H1 (cell line): ENCODE measurements around the gene ANKRD60. TPM values are rescaled to one million over a fixed set of nuclear protein-coding genes. Genes with fewer than 3 reads are reported as not detected.

Experiments used
- CTCF ChIA-PET: fragments of 300-600 bp; sonication (Branson Sonifier 250); formaldehyde crosslinking; loops from one replicate; lab custom pipeline; 2021; ENCODE audit not compliant: partially characterized antibody; lab: Charles Lee
- POLR2A ChIA-PET: fragments of 300-600 bp; sonication (Branson Sonifier 250); formaldehyde crosslinking; loops from one replicate; lab custom pipeline; 2021; ENCODE audit warnings: inconsistent platforms; ENCODE audit not compliant: partially characterized antibody; lab: Charles Lee
- DNase-seq, 2 experiments: peaks; one replicate each; pipeline versions ENCODE4 v3.0.0 to v3.0.0-alpha.2; 2010 to 2022; ENCODE audit warnings: low spot score in 2 of 2, low read depth in 1 of 2, mixed read lengths in 1 of 2
- FAIRE-seq: peaks from 2 replicates; lab custom pipeline; 2011; peaks lifted over from hg19 to GRCh38; lab: Jason Lieb, UNC
- H2AFZ ChIP-seq: 2 replicates; pipeline ENCODE4 v1.8.1; 2012; ENCODE audit warnings: low read length, inconsistent platforms
- H2AK5ac ChIP-seq: 2 replicates; pipeline ENCODE4 v1.6.1; 2013; ENCODE audit warnings: low read depth, low read length
- H2BK120ac ChIP-seq: replicated peaks from 2 replicates; pipeline ENCODE3; 2013; ENCODE audit warnings: low read depth, low read length, inconsistent platforms
- H2BK12ac ChIP-seq: 2 replicates; pipeline ENCODE4 v1.6.1; 2013; ENCODE audit warnings: low read depth, low read length
- H2BK15ac ChIP-seq: 2 replicates; pipeline ENCODE4 v1.6.1; 2013; ENCODE audit warnings: low read length
- H2BK20ac ChIP-seq: 2 replicates; pipeline ENCODE4 v1.6.1; 2013; ENCODE audit warnings: low read length
- H2BK5ac ChIP-seq: 2 replicates; pipeline ENCODE4 v1.6.1; 2013; ENCODE audit warnings: low read depth, low read length
- H3K14ac ChIP-seq: 2 replicates; pipeline ENCODE4 v1.6.1; 2013; ENCODE audit warnings: inconsistent platforms; ENCODE audit not compliant: insufficient read length
- H3K18ac ChIP-seq: 2 replicates; pipeline ENCODE4 v1.6.1; 2013; ENCODE audit warnings: low read length; ENCODE audit errors: extremely low read depth
- H3K23ac ChIP-seq: 2 replicates; pipeline ENCODE4 v1.6.1; 2013; ENCODE audit warnings: inconsistent platforms; ENCODE audit not compliant: insufficient read length
- H3K23me2 ChIP-seq: 2 replicates; pipeline ENCODE4 v1.6.1; 2013; ENCODE audit warnings: low read depth, low read length
- H3K27ac ChIP-seq: 2 replicates; pipeline ENCODE4 v1.6.1; 2011; ENCODE audit warnings: low read depth, low read length, inconsistent platforms
- H3K27me3 ChIP-seq, 4 experiments: replicated peaks in 1 of 4; 1 replicate in 1 of 4; 2 replicates in 3 of 4; pipeline versions ENCODE4 v1.6.1 to v1.8.1; 2011 to 2013; ENCODE audit warnings: low read length in 3 of 4, mild to moderate bottlenecking in 3 of 4, inconsistent platforms in 2 of 4, mixed read lengths in 2 of 4, moderate library complexity in 1 of 4; ENCODE audit not compliant: control insufficient read depth in 3 of 4, insufficient read depth in 3 of 4; ENCODE audit errors: extremely low read depth in 1 of 4
- H3K36me3 ChIP-seq, 4 experiments: 2 replicates each; pipeline versions ENCODE4 v1.6.1 to v1.8.1; 2011 to 2013; ENCODE audit warnings: mild to moderate bottlenecking in 4 of 4, low read length in 3 of 4, moderate library complexity in 2 of 4, control low read depth in 1 of 4, inconsistent platforms in 1 of 4; ENCODE audit not compliant: insufficient read depth in 4 of 4, control insufficient read depth in 2 of 4
- H3K4ac ChIP-seq: replicated peaks from 2 replicates; pipeline ENCODE3; 2013; ENCODE audit warnings: low read length, low read depth, mixed read lengths, inconsistent platforms; ENCODE audit not compliant: insufficient read length
- H3K4me1 ChIP-seq, 4 experiments: replicated peaks in 1 of 4; 1 replicate in 1 of 4; 2 replicates in 3 of 4; pipeline versions ENCODE4 v1.6.1 to v1.8.1; 2011 to 2013; ENCODE audit warnings: low read length in 3 of 4, inconsistent platforms in 2 of 4, mixed read lengths in 1 of 4; ENCODE audit not compliant: insufficient read depth in 4 of 4, control insufficient read depth in 3 of 4
- H3K4me2 ChIP-seq, 2 experiments: 2 replicates each; pipeline versions ENCODE4 v1.6.1 to v1.8.1; 2011 to 2013; ENCODE audit warnings: low read depth in 2 of 2, low read length in 2 of 2, control low read depth in 1 of 2, inconsistent platforms in 1 of 2, mild to moderate bottlenecking in 1 of 2; ENCODE audit not compliant: insufficient read depth in 1 of 2
- H3K4me3 ChIP-seq, 4 experiments: fragments of 200-600, 300-600 bp in 1 of 4; sonication (generic), shearing (Covaris generic), sonication (Bioruptor Twin) in 1 of 4; 2 replicates each; pipeline versions ENCODE4 v1.5.1 to v1.8.1; 2011 to 2016; ENCODE audit warnings: low read length in 4 of 4, low read depth in 3 of 4, control low read depth in 2 of 4, inconsistent platforms in 2 of 4, mild to moderate bottlenecking in 2 of 4, mixed read lengths in 1 of 4, moderate library complexity in 1 of 4; ENCODE audit not compliant: insufficient read depth in 2 of 4; ENCODE audit errors: extremely low read depth in 1 of 4
- H3K56ac ChIP-seq: replicated peaks from 2 replicates; pipeline ENCODE3; 2013; ENCODE audit warnings: low read depth, mild to moderate bottlenecking, mixed read lengths, low read length, inconsistent platforms; ENCODE audit not compliant: insufficient read length
- H3K79me1 ChIP-seq: 2 replicates; pipeline ENCODE4 v1.6.1; 2013; ENCODE audit warnings: low read depth, low read length, control low read depth
- H3K79me2 ChIP-seq, 2 experiments: 2 replicates each; pipeline versions ENCODE4 v1.6.1 to v1.8.1; 2012 to 2013; ENCODE audit warnings: low read length in 2 of 2, mild to moderate bottlenecking in 2 of 2, inconsistent platforms in 1 of 2; ENCODE audit not compliant: insufficient read depth in 2 of 2, control insufficient read depth in 1 of 2
- H3K9ac ChIP-seq, 4 experiments: replicated peaks in 1 of 4; 1 replicate in 1 of 4; 2 replicates in 3 of 4; pipeline versions ENCODE4 v1.6.1 to v1.8.1; 2011 to 2013; ENCODE audit warnings: low read depth in 3 of 4, low read length in 3 of 4, control low read depth in 2 of 4, mild to moderate bottlenecking in 2 of 4, moderate library complexity in 2 of 4, inconsistent platforms in 1 of 4; ENCODE audit errors: extremely low read depth in 1 of 4
- H3K9me3 ChIP-seq, 2 experiments: 2 replicates each; pipeline versions ENCODE4 v1.6.1 to v1.8.1; 2012 to 2013; ENCODE audit warnings: mild to moderate bottlenecking in 2 of 2, moderate library complexity in 2 of 2, control low read depth in 1 of 2, inconsistent platforms in 1 of 2, low read depth in 1 of 2, low read length in 1 of 2, mixed read lengths in 1 of 2; ENCODE audit not compliant: insufficient read depth in 2 of 2
- H4K20me1 ChIP-seq, 2 experiments: replicated peaks in 1 of 2; 2 replicates each; pipeline versions ENCODE3 to v1.8.1; 2011 to 2013; ENCODE audit warnings: inconsistent platforms in 2 of 2, low read length in 2 of 2, mild to moderate bottlenecking in 1 of 2; ENCODE audit not compliant: insufficient read depth in 2 of 2, control insufficient read depth in 1 of 2
- H4K5ac ChIP-seq: 2 replicates; pipeline ENCODE4 v1.6.1; 2013; ENCODE audit warnings: low read length, low read depth, mixed read lengths, inconsistent platforms; ENCODE audit not compliant: insufficient read length
- H4K8ac ChIP-seq: 2 replicates; pipeline ENCODE4 v1.8.0; 2013; ENCODE audit warnings: mild to moderate bottlenecking, moderate library complexity, low read length, inconsistent platforms; ENCODE audit not compliant: insufficient read depth; ENCODE audit errors: extremely low read depth
- H4K91ac ChIP-seq: replicated peaks from 2 replicates; pipeline ENCODE3; 2013; ENCODE audit warnings: low read length, mixed read lengths, inconsistent platforms; ENCODE audit not compliant: insufficient read length
- BRCA1 ChIP-seq: IDR thresholded peaks from 2 replicates; pipeline ENCODE4 v1.6.1; 2012; ENCODE audit warnings: low read depth, low read length, improper control_type of control experiment
- CEBPB ChIP-seq: IDR thresholded peaks from 2 replicates; pipeline ENCODE4 v1.6.1; 2012; ENCODE audit warnings: low read depth, low read length
- PHF8 ChIP-seq: fragments of 200-600 bp; sonication (generic); conservative IDR thresholded peaks from 2 replicates; pipeline ENCODE4 v1.7.1; 2012; ENCODE audit warnings: low read depth, mild to moderate bottlenecking, inconsistent platforms, low read length, moderate library complexity
- POLR2AphosphoS5 ChIP-seq: IDR thresholded peaks from 2 replicates; pipeline ENCODE4 v1.6.1; 2011; ENCODE audit warnings: low read depth, low read length
- RAD21 ChIP-seq, 2 experiments: IDR thresholded peaks in 1 of 2; conservative IDR thresholded peaks in 1 of 2; 2 replicates each; pipeline ENCODE4 v1.6.1; 2011; ENCODE audit warnings: low read depth in 2 of 2, low read length in 2 of 2, improper control_type of control experiment in 1 of 2, inconsistent platforms in 1 of 2, mild to moderate bottlenecking in 1 of 2, moderate library complexity in 1 of 2
- RBBP5 ChIP-seq: IDR thresholded peaks from 2 replicates; pipeline ENCODE4 v1.7.1; 2012; ENCODE audit warnings: low read depth, mild to moderate bottlenecking, inconsistent platforms, low read length, moderate library complexity, borderline replicate concordance
- RFX5 ChIP-seq: IDR thresholded peaks from 2 replicates; pipeline ENCODE4 v1.6.1; 2011; ENCODE audit warnings: low read depth, low read length, improper control_type of control experiment, borderline replicate concordance
- TAF1 ChIP-seq: IDR thresholded peaks from 2 replicates; pipeline ENCODE4 v1.6.1; 2011; ENCODE audit warnings: mild to moderate bottlenecking, low read depth, low read length
- TAF7 ChIP-seq: optimal IDR thresholded peaks from 2 replicates; pipeline ENCODE3; 2011; ENCODE audit warnings: low read depth, mild to moderate bottlenecking, inconsistent platforms, low read length, moderate library complexity, borderline replicate concordance
- YY1 ChIP-seq: IDR thresholded peaks from 2 replicates; pipeline ENCODE4 v1.6.1; 2011; ENCODE audit warnings: low read depth, mild to moderate bottlenecking, low read length
- WGBS, 2 experiments: shearing (Covaris generic) in 1 of 2; methylation state at CpG; one replicate each; pipeline versions ENCODE4 v1.1.6 to v1.1.7; 2013 to 2015; ENCODE audit warnings: low lambda C conversion rate in 2 of 2, mixed read lengths in 2 of 2, inconsistent platforms in 1 of 2, low coverage in 1 of 2, missing lambda C conversion rate in 1 of 2; ENCODE audit not compliant: insufficient replicate concordance in 2 of 2, insufficient coverage in 1 of 2, insufficient read length in 1 of 2; ENCODE audit errors: extremely low coverage in 1 of 2, missing lambda C conversion rate in 1 of 2; 5-methylcytosine and 5-hydroxymethylcytosine counted together
- polyA plus RNA-seq, 7 experiments: library from polyadenylated mRNA; depleted of rRNA in 3 of 7; stranded (reverse) in 5 of 7; unstranded in 2 of 7; fragments of >200 nt in 5 of 7; fragments of 200-250 nt in 2 of 7; gene quantifications; 1 replicate in 5 of 7; 2 replicates in 1 of 7; 4 replicates in 1 of 7; pipeline versions ENCODE4 v1.2.1 to v1.2.3, GENCODE V29; 2011 to 2013; ENCODE audit warnings: missing spikeins in 2 of 7, mixed read lengths in 2 of 7
- total RNA-seq: library from RNA; stranded (reverse); fragmentation: NEBNext Ultra II Directional; extraction: Animal tissue kit (Norgen Biotek cat#: 25700); gene quantifications from 2 replicates; pipeline ENCODE4 v1.2.1, GENCODE V29; 2021
- TF ChIP-seq, protein P1 (sequence below): IDR thresholded peaks from 2 replicates; pipeline ENCODE4 v1.6.1; 2011; ENCODE audit warnings: low read depth, mild to moderate bottlenecking, low read length; ENCODE audit not compliant: insufficient read depth

Gene ANKRD60
- total and polyA plus RNA-seq, 2 of the 8 experiments (the other 6 are each of a cell fraction or from before 2014, with no cell fraction given) = not detected

DNA sequence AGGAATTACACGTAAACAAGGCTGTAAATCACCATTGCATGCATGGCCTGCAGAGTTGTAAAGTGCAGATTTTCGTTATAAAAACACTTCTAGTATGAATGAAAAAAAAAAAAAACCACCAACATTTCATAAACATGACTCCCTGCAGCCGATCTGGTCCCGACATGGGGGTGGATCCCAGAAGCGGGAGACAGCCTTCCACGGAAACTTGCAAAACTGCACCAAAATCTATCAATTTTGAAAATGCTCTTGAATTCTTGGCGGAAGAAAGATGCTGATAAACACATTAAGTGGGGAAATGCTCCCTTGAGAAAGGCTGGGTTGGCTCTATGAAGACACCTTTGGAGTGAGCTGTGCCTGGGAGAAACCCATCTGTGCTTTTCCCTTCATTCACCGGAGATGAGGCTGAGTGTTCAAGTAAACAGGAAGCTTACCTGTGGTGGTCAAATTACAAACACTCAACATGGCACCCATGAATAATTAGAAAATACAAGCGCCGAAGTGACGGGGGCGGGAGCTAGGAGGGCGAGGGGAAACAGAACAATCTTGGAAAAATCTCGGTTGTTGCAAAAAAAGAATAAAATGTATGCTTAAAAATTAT lies 845 bp upstream of the ANKRD60 start:
- POLR2A ChIA-PET = interaction anchor here (0.7 to 1.5 kb wide), 5 partner anchors 10 to 617 kb away, joined by 3 to 5 read pairs (median 4); partner anchors contain the start of gene RAB22A
- Histone ChIP-seq H2BK15ac (no peak overlapping the region), H3K18ac (no peak overlapping the region), H3K14ac (no peak overlapping the region), H3K23me2 (peaks cover 12% of the 10 kb centered on the region; the same call in 1 of the 2 replicates), H3K9me3 (no peaks in the 10 kb centered on the region), H2BK20ac (no peak overlapping the region), H3K9ac (peak overlapping the region; percentile 31 to 80 (median 75)), H3K36me3 (no peaks in the 10 kb centered on the region), H2BK12ac (peak overlapping the region; percentile 44), H2BK5ac (peak overlapping the region; percentile 55; the same call in 1 of the 2 replicates), H3K56ac (peak overlapping the region; percentile 34), H4K20me1 (peaks cover 0 to 3% of the 10 kb centered on the region in 2 experiments), H3K27me3 (peaks cover 1 to 19% (median 16%) of the 10 kb centered on the region in 4 experiments), H3K4me2 (peak overlapping the region; percentile 85 to 91), H4K91ac (peak overlapping the region; percentile 83), H3K79me1 (no peaks in the 10 kb centered on the region; the same call in 1 of the 2 replicates), H2AK5ac (no peak overlapping the region; the same call in 1 of the 2 replicates), H2BK120ac (peak overlapping the region; percentile 24), H3K4me3 (peak overlapping the region; percentile 48 to 79 (median 76)), H2AFZ (no peak overlapping the region), H3K4ac (peak overlapping the region; percentile 44), H3K79me2 (no peaks in the 10 kb centered on the region), H3K23ac (no peak overlapping the region), H4K8ac (peak overlapping the region; percentile 45; the same call in 1 of the 2 replicates), H3K4me1 (peaks cover 0 to 4% (median 1%) of the 10 kb centered on the region in 4 experiments; a peak in 2 of 7 replicates), H3K27ac (peak overlapping the region; percentile 82), H4K5ac (no peak overlapping the region)
- FAIRE-seq = peak; percentile 58
- no peak for DNase-seq
- CTCF ChIA-PET = interaction anchor here (0.6 to 0.9 kb wide), 3 partner anchors 31 to 1233 kb away, joined by 3 read pairs; no protein-coding TSS in a partner anchor
- WGBS, 2 experiments = 2% methylated on average over 14 of the region's 14 CpGs; no CpG with 5 or more reads in 1 of the 2 experiments
- TF ChIP-seq TAF7 (peak; percentile 16), RFX5 (no peak), BRCA1 (no peak), CEBPB (no peak), YY1 (peak; percentile 78), PHF8 (no peak), RAD21 (IDR thresholded peaks at IDR 0.05 in 1 of 2, conservative IDR thresholded peaks at IDR 0.05 in 1 of 2; ENCODE audit: low read depth in 2 of 2, low read length in 2 of 2) (no peak), TAF1 (peak; percentile 76), RBBP5 (no peak), POLR2AphosphoS5 (peak; percentile 92)
- TF ChIP-seq, protein P1, sequence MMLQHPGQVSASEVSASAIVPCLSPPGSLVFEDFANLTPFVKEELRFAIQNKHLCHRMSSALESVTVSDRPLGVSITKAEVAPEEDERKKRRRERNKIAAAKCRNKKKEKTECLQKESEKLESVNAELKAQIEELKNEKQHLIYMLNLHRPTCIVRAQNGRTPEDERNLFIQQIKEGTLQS = no peak
